ENCODE results near the gene C11orf71.

The C11orf71 gene

DNA sequence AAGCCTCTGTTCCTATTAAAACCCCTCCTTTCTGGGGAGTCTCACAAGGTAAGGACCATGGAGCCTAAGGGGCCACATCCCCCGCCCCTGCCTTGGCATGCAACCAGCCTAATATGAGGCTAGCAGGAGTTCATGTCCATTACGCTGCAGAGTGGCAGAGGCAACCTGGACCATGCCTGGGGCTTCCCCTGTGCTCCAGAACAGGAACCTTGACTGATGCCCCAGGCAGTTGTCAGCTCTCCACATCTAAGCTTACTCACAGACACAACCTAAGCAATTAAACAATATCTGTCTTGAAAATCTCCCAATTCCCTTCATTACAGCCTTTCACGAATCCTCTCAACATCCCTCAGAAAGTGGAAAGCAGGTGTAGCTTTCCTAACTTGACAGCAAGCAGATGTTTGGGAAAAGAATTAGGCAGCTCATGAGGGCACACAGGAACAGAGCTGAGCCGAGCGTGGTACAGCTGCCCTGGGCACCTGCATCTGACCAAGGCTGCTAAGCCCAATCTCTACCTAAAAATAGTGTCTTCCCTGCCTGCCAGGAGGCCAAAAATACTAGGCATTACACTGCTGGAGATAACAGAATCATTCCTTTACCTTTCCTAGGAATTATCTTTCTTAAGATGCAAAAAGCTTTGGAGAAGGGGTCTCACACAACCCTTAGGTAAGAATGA, 20.8 kb downstream of the C11orf71 start:
- no peak for DNase-seq (ENCODE audit: extremely low read depth, low read depth)
- TF ChIP-seq CTCF (IDR thresholded peaks at IDR 0.05; ENCODE audit: low read depth, low read length, missing control alignments): no peak
- H3K4me3 ChIP-seq (replicated peaks; ENCODE audit: low read depth, low read length): no peak overlapping the region

- no peak overlapping the region for H3K4me3 ChIP-seq (replicated peaks; ENCODE audit: low read depth, low read length)
- DNase-seq (ENCODE audit: extremely low read depth, low read depth): peak; percentile 84
Observed at GRCh38 chr11:114377612-114378267, 22.6 kb downstream of the C11orf71 start.

GRCh38 chr11:114375052-114375451, 25.3 kb downstream of the C11orf71 start:
- DNase-seq (ENCODE audit: extremely low read depth, low read depth): no peak
- no peak for TF ChIP-seq CTCF (IDR thresholded peaks at IDR 0.05; ENCODE audit: low read depth, low read length, missing control alignments)
- no peak overlapping the region for H3K4me3 ChIP-seq (replicated peaks; ENCODE audit: low read depth, low read length)

More at GRCh38 chr11:114377612-114378267, 22.6 kb downstream of the C11orf71 start:
- no peak for TF ChIP-seq CTCF (IDR thresholded peaks at IDR 0.05; ENCODE audit: low read depth, low read length, missing control alignments)

GRCh38 chr11:114368918-114369680, 31.2 kb downstream of the C11orf71 start:
- no peak for DNase-seq (ENCODE audit: extremely low read depth, low read depth)
- no peak for TF ChIP-seq CTCF (IDR thresholded peaks at IDR 0.05; ENCODE audit: low read depth, low read length, missing control alignments)
- no peak overlapping the region for H3K4me3 ChIP-seq (replicated peaks; ENCODE audit: low read depth, low read length)

DNA sequence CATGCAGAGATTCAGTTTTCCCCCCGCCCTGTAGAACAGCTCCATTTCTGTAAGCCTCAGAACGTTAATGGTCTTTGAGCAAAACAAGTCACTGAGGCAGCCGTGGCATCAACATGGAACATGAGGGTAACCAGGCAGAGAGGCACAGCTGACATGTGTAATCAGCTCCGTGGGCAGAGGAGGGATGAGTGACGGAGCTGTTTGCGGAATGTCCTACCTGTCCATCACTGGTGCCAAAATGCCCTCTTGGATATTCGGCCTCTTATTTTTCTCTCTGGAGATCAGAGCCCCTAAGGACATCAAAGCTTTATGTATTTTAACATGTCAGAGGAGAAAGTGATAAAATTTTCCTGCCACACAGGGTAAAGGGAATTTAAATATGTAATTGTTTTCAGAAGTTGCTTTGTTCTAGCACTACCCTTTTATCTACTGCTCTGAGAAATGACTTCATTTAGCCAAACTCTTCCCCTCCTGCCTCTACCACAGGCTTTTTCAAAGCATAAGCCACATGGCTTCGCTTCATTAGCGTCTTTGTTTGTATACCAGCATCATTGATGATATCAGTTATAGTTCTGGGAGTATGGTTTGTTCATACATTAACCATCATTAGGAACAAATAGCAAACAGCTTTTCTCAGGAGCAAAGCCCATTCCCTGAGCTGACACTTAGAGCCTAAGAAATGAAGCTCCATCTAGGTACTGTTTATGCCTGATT, 32.9 kb downstream of the C11orf71 start:
- no peak for TF ChIP-seq CTCF (IDR thresholded peaks at IDR 0.05; ENCODE audit: low read depth, low read length, missing control alignments)
- no peak for DNase-seq (ENCODE audit: extremely low read depth, low read depth)
- no peak overlapping the region for H3K4me3 ChIP-seq (replicated peaks; ENCODE audit: low read depth, low read length)

Data from HFF-Myc (cell line).